Medulla oblongata (tissue), 1 donor: ENCODE data around the gene CNST.
A peak's percentile ranks its signal among the peaks of the same experiment; 100 is the strongest.
"Not testable (repeated sequence)": the region's sequence is repeated elsewhere in the genome, so short reads cannot be mapped to it uniquely, and the experiment has no call there.

ENCODE experiments used
- DNase-seq: peaks from one replicate; pipeline ENCODE4 v3.0.0-alpha.2; 2015; ENCODE audit errors: extremely low spot score

Gene CNST

GRCh38 chr1:246677842-246678241 is 111.6 kb downstream of the CNST start:
- no peak for DNase-seq

DNA sequence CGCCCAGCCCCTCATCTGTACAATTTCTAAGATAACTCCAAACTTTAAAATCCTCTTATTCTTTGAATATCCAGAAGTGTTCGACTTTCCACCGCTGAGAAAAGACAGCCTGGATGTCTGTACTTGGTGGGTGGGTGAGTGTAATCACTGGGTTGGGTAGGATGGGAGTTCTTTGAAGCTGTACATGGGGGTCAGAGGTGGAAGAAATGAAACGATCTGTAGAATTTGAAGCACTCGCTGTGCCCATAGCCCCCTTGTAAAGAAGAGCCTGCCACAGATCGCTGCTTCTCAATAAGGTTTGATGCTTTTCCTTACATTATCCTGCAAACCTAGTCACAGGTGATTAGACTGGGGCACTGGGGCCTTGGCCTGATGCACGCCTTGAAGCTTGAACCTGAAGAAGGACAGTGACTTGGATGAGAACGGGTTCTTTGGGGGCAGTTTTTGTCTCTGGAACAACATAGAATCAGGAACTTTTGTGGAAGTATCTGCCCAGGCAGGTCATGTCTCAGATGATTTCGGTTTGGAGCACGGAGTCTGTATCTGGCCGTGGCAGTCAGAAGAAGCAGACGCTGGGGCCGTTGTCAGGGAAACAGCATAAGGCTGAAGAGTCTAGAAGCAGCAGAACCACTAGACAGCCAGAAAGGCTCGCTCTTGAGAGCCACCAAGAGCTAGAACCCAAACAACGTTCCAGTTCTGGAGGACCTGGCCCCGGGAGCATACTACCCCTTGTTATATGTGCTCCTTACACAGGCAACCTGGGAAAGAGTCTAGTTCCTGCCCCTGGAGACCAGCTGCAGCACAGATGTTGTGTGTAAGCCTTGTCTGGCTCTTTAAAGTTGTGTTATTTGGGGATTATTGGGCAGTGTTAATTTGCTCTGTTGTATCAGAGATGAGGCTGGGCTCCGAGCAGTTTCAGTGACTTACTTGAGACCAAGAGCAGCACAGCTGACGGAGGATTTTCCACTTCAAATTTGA is 112.8 kb downstream of the CNST start:
- no peak for DNase-seq

- no peak for DNase-seq
These were observed 113.5 kb downstream of the CNST start for GRCh38 chr1:246679794-246680177.

DNA sequence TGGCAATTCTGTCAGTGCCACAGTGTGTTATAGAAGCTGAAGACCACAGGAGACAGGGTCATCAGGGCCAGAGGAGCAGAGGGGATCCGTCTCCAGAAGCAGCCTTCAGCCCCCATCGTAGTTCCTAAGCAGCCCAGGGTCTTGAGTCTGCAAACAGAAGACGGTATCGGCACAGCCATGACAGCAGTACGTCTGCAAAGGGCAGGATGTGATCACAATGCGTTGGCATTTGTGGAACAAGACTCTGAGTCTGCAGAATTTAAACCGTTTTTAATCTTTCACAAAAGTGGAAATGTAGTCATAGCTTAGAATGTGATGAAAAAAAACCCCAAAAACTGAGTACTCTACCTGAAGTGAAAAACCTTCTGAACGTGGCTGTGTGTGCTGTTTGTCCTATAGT is 113.9 kb downstream of the CNST start:
- DNase-seq = no peak

DNA sequence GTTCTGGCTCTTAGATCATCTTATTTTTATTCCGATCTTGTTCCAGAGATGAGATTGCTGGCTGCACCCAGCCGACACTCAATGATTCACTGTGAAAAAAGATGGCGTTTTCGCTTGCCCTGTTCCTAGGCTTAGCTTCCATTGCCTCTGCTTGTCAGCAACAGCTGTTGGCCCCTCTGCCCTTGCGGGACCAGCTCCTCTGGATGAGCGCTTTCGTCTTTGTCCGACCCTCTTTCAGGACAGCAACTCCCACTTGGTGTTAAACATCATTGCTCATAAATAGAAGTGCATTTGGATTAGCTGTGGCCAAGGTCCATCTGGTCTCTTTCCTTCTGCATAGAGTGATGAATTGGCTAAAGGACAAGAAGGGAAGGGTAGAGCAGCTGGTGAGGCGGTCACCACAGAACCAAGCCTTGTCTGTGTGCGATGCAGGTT is 114.5 kb downstream of the CNST start:
- DNase-seq = no peak

DNA sequence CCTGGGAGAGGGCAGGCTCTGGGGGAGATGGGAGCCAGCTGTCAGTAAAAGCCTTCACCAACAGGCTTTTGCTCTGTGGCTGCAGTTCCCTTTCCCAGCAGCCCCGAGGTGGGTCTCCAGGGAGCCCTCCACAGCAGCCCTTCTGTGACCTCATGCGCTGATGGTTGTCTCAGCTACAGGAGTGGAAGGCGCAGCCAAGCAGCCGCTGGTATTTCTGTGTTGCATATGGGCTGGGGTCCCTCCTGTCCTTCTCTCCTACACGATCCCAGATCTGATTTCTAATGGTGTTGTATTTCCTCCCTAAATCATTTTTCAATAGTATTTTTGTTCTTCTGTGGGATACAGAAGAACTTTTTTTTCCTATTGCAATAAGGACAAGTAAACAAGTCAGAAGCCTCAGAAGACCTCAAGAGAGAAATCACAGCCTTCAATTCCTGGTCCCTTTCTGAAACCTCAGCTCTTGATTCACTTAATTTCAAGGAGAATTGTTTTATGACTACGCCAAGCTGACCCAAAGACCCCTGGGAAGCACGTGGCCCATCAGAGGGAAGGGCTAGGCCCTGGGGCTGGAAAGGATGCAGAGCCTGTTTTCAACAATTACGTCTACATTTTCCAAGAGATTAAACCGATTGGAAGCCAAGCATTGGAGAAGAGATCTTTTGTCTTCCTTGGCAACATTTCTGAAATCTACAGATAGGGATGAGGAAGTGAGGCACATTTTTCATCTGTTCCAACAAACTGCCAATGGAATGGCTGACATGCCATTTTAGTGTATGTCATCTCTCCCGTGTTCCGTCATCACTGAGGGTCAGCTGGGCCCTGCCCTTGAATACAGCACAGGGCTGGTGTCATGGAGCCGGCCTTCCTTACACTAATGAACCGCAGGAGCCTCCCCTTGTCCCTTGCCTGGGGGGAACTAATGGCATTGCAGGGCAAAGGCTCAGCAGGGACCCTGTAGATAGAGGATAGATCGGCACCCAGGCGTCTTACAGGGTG is 115.9 kb downstream of the CNST start:
- no peak for DNase-seq

DNA sequence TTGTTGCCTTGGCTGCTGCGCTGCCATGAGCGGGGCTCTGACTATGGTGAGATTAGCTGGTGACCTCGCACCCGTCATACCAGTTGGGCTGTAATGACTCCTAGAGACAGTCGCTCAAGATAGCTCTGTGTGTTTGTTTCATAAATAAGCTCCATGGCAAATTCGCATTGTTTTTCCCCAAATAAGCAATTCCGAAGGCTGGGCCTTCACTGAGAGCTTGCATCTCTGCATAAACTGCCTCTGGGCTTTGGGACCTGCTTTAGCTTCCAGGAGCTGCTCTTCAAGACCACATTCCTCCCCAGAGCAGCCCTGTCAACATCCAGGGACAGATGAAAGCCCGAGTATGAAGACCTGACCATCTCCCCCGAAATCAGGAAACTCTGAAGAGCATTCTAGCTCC is 117.3 kb downstream of the CNST start:
- DNase-seq = no peak

- no peak for DNase-seq
These were observed 120.7 kb downstream of the CNST start for GRCh38 chr1:246687002-246687401.

GRCh38 chr1:246689409-246690008 is 123.3 kb downstream of the CNST start:
- DNase-seq = peak; percentile 88

DNA sequence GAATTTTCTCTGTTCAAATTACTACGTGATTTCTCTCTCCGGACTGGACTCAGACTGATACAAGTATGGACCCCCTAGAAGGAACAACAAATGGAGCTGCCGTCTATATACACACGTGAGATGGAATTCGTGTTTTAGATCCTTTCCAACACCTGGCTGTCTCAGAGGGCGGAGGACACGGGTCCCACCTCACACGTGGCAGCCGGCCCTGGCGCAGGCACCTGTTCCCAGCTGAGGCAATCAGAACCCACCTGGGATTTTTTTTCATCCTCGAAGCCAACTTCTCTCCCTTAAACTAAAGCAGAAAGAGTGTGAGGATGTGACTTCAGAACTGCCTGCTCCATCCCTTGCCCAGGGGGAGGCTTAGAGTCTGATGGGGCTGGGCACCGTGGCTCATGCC is 123.8 kb downstream of the CNST start:
- DNase-seq = no peak

GRCh38 chr1:246691622-246692495 is 125.6 kb downstream of the CNST start:
- DNase-seq = no peak

- DNase-seq = not testable (repeated sequence)
These were observed 128.1 kb downstream of the CNST start for GRCh38 chr1:246694213-246694895.

GRCh38 chr1:246695136-246695535 is 128.9 kb downstream of the CNST start:
- no peak for DNase-seq

GRCh38 chr1:246695666-246696065 is 129.4 kb downstream of the CNST start:
- DNase-seq = no peak

DNA sequence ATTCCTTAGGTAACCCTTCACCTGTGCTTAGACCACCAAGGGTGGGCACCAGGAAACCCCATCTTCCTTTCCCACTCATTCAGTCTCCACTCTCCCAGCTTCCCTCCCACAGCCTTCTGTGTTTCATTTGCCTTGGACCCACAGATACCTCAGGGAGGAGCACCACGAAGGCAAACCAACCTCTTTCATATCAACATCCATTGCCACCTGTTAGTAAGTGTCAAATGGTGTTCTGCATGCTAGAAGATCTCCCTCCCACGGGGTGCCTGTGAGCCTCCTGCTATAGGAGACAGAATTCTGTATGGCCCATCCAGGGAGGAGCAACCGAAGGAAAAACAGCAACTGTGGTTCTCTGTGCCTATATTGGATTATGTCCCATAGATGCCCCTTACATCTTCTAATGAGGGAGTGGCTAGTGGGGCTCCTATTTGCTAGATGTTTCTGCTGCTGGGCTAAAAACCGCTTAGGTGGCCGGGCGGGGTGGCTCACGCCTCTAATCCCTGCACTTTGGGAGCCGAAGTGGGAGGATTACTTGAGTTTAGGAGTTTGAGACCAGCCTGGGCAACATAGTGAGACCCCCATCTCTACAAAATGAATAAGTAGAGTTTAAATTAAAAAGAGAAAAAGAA is 132.3 kb downstream of the CNST start:
- DNase-seq = no peak

DNA sequence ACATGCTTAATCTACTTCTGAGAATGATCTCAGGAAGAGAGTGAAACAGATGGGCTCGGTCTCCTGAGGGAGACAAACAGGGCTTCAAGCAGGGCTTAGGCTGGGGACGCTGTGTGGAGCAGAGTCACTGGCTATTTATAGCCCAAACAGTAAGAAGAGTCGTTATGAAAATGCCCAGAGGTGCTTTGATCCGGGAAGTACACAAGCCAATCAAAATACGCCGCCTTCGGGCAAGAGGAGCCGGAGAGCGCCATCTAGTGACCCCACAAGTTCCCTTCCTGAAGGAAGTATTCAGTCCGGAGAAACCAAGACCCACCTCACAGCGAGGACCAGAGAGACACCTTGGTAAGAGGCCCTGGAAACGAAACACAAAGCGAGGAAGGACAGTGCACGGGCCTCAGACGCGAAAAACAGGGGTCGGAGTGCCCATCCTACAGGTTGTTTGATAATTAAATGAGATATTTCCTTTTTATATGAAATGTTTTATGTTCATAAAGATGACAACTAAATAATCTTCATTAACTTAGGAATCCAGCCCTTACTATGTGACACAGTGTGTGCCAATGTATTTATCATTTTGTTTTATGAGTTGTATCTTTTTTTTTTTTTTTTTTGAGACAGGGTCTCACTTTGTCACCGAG is 133.0 kb downstream of the CNST start:
- DNase-seq = peak; percentile 87

- DNase-seq = no peak
These were observed 137.3 kb downstream of the CNST start for GRCh38 chr1:246703581-246703980.

GRCh38 chr1:246705368-246705767 is 139.1 kb downstream of the CNST start:
- DNase-seq = no peak

- no peak for DNase-seq
These were observed 141.9 kb downstream of the CNST start for GRCh38 chr1:246708166-246708565.
